Osteoblast (primary cell): ENCODE results near the gene DDX41. TPM values are rescaled to one million over a fixed set of nuclear protein-coding genes. Genes with fewer than 3 reads are reported as not detected.

Experiments
- DNase-seq: peaks from one replicate; pipeline ENCODE4 v3.0.0; 2011; ENCODE audit warnings: low spot score, mixed read lengths; ENCODE audit not compliant: insufficient read length; ENCODE audit errors: missing footprints
- H2AFZ ChIP-seq: 2 replicates; pipeline ENCODE4 v1.6.0; 2011; ENCODE audit warnings: mild to moderate bottlenecking, low read length
- H3K27ac ChIP-seq: 2 replicates; pipeline ENCODE4 v1.5.1; 2011; ENCODE audit warnings: mild to moderate bottlenecking, low read depth, low read length, moderate library complexity
- H3K27me3 ChIP-seq: 2 replicates; pipeline ENCODE4 v1.6.0; 2012; ENCODE audit warnings: mild to moderate bottlenecking, control low read depth, inconsistent platforms, low read length, moderate library complexity; ENCODE audit not compliant: insufficient read depth
- H3K36me3 ChIP-seq: 2 replicates; pipeline ENCODE4 v1.5.1; 2011; ENCODE audit warnings: mild to moderate bottlenecking, low read length, control low read depth, moderate library complexity; ENCODE audit not compliant: insufficient read depth
- H3K4me1 ChIP-seq: 2 replicates; pipeline ENCODE4 v1.5.1; 2011; ENCODE audit warnings: mild to moderate bottlenecking, low read length, control low read depth, moderate library complexity; ENCODE audit not compliant: insufficient read depth
- H3K4me2 ChIP-seq: 2 replicates; pipeline ENCODE4 v1.6.0; 2011; ENCODE audit warnings: mild to moderate bottlenecking, low read length; ENCODE audit not compliant: insufficient read depth
- H3K4me3 ChIP-seq: fragments of 200-600 bp; sonication (generic); 3 replicates; pipeline ENCODE4 v1.5.1; 2012; ENCODE audit warnings: mild to moderate bottlenecking, low read length, inconsistent platforms; ENCODE audit not compliant: insufficient read depth
- H3K79me2 ChIP-seq: 2 replicates; pipeline ENCODE4 v1.6.0; 2012; ENCODE audit warnings: mild to moderate bottlenecking, low read length, control low read depth, inconsistent platforms; ENCODE audit not compliant: insufficient read depth
- H3K9me3 ChIP-seq: 2 replicates; pipeline ENCODE4 v1.5.1; 2011; ENCODE audit warnings: low read depth, low read length, control low read depth
- H4K20me1 ChIP-seq: 2 replicates; pipeline ENCODE4 v1.6.0; 2012; ENCODE audit warnings: mild to moderate bottlenecking, low read length, control low read depth; ENCODE audit not compliant: insufficient read depth
- CTCF ChIP-seq: IDR thresholded peaks from 2 replicates; pipeline ENCODE4 v1.5.1; 2011; ENCODE audit warnings: mild to moderate bottlenecking, low read depth, low read length, moderate library complexity; ENCODE audit errors: extremely low read depth
- total RNA-seq: library from RNA; depleted of rRNA; stranded (reverse); fragments of >200 nt; gene quantifications from 2 replicates; pipeline ENCODE4 v1.2.3, GENCODE V29; 2012

DDX41 gene
- total RNA-seq, 1 donor: 68.4 TPM

DNA sequence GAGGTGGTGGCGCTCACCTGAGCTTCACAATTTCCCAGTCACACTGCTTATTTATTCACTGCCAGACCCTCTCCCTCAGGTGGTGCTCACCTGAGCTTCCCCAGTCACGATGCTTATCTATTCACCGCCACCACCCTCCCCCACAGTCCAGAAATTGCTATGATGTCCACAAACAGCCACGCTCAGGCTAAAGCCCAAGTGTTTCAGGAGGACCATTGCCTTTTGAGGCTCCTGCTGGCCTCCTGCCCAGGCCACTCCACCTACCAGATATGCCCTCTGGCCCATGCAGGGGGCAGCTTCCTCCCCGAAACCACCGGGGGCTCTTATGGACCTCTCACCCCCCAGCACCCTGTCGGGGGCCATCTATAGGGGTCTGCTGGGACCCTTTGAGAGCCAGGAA is 23.9 kb downstream of the DDX41 start:
- H3K4me3 ChIP-seq: peak overlapping the region; percentile 5
- H3K27ac ChIP-seq: peak overlapping the region; percentile 78
- no peaks in the 10 kb centered on the region for H3K9me3 ChIP-seq
- peaks cover 72% of the 10 kb centered on the region for H3K79me2 ChIP-seq
- DNase-seq: no peak
- no peak overlapping the region for H3K4me2 ChIP-seq
- no peak for TF ChIP-seq CTCF
- H3K36me3 ChIP-seq: peaks cover 72% of the 10 kb centered on the region
- no peak overlapping the region for H2AFZ ChIP-seq
- peaks cover 44% of the 10 kb centered on the region for H3K4me1 ChIP-seq
- no peaks in the 10 kb centered on the region for H3K27me3 ChIP-seq
- H4K20me1 ChIP-seq: peaks cover 82% of the 10 kb centered on the region

- no peak for DNase-seq
- Histone ChIP-seq H3K79me2 (peaks cover 77% of the 10 kb centered on the region), H3K27me3 (no peaks in the 10 kb centered on the region), H4K20me1 (peaks cover 88% of the 10 kb centered on the region), H3K4me1 (peaks cover 43% of the 10 kb centered on the region), H3K9me3 (no peaks in the 10 kb centered on the region), H3K36me3 (peaks cover 79% of the 10 kb centered on the region), H3K27ac (no peak overlapping the region), H3K4me3 (no peak overlapping the region), H2AFZ (no peak overlapping the region), H3K4me2 (no peak overlapping the region)
- no peak for TF ChIP-seq CTCF
These were observed 24.6 kb downstream of the DDX41 start for GRCh38 chr5:177491983-177492746.

- peak; percentile 97 for DNase-seq
- H3K36me3 ChIP-seq: peaks cover 84% of the 10 kb centered on the region
- H2AFZ ChIP-seq: no peak overlapping the region
- peak; percentile 53 for TF ChIP-seq CTCF
- no peaks in the 10 kb centered on the region for H3K27me3 ChIP-seq
- H3K4me2 ChIP-seq: no peak overlapping the region
- H3K4me3 ChIP-seq: no peak overlapping the region
- no peak overlapping the region for H3K27ac ChIP-seq
- peaks cover 90% of the 10 kb centered on the region for H4K20me1 ChIP-seq
- peaks cover 43% of the 10 kb centered on the region for H3K4me1 ChIP-seq
- no peaks in the 10 kb centered on the region for H3K9me3 ChIP-seq
- H3K79me2 ChIP-seq: peaks cover 77% of the 10 kb centered on the region
These were observed 25.3 kb downstream of the DDX41 start for GRCh38 chr5:177491429-177491945.

GRCh38 chr5:177490992-177491391 is 25.8 kb downstream of the DDX41 start:
- H3K27me3 ChIP-seq: no peaks in the 10 kb centered on the region
- H3K4me2 ChIP-seq: no peak overlapping the region
- no peaks in the 10 kb centered on the region for H3K9me3 ChIP-seq
- no peak overlapping the region for H3K27ac ChIP-seq
- peaks cover 89% of the 10 kb centered on the region for H4K20me1 ChIP-seq
- no peak overlapping the region for H2AFZ ChIP-seq
- H3K79me2 ChIP-seq: peaks cover 76% of the 10 kb centered on the region
- no peak for DNase-seq
- TF ChIP-seq CTCF: no peak
- no peak overlapping the region for H3K4me3 ChIP-seq
- peaks cover 38% of the 10 kb centered on the region for H3K4me1 ChIP-seq
- H3K36me3 ChIP-seq: peaks cover 87% of the 10 kb centered on the region
